Stimulated activated CD8-positive, alpha-beta memory T cell treated with anti-CD3 and anti-CD28 coated beads, Interleukin-4, amount 100 ng/mL, for 1 hour (primary cell): ENCODE results near the gene RSPH9.

ENCODE experiments used
- DNase-seq, 2 donors: peaks; one replicate each; pipeline ENCODE4 v3.0.0-alpha.2; 2020; ENCODE audit warnings: low read depth in 2 of 2, low spot score in 1 of 2

Gene RSPH9

GRCh38 chr6:43707767-43708166 is 62.9 kb downstream of the RSPH9 start:
- no peak for DNase-seq

GRCh38 chr6:43708860-43709653 is 64.2 kb downstream of the RSPH9 start:
- DNase-seq, result no peak

GRCh38 chr6:43709654-43710303 is 64.9 kb downstream of the RSPH9 start:
- no peak for DNase-seq

- no peak for DNase-seq
Measured at GRCh38 chr6:43710576-43710975, 65.7 kb downstream of the RSPH9 start.

GRCh38 chr6:43712579-43712978 is 67.7 kb downstream of the RSPH9 start:
- DNase-seq, result no peak

- DNase-seq, result no peak
Measured at GRCh38 chr6:43713643-43714310, 68.9 kb downstream of the RSPH9 start.

- no peak for DNase-seq
Measured at GRCh38 chr6:43714311-43715055, 69.6 kb downstream of the RSPH9 start.

GRCh38 chr6:43715056-43715788 is 70.4 kb downstream of the RSPH9 start:
- DNase-seq, result no peak

GRCh38 chr6:43716099-43716498 is 71.3 kb downstream of the RSPH9 start:
- no peak for DNase-seq

- DNase-seq, result no peak
Measured at GRCh38 chr6:43717389-43717788, 72.6 kb downstream of the RSPH9 start.

- no peak for DNase-seq
Measured at GRCh38 chr6:43717822-43718221, 73.0 kb downstream of the RSPH9 start.

- no peak for DNase-seq
Measured at GRCh38 chr6:43718387-43719105, 73.7 kb downstream of the RSPH9 start.

- no peak for DNase-seq
Measured at GRCh38 chr6:43719511-43719910, 74.7 kb downstream of the RSPH9 start.

- no peak for DNase-seq
Measured at GRCh38 chr6:43720999-43721398, 76.2 kb downstream of the RSPH9 start.
